Measurements from ENCODE around the gene BRINP2.

Gene BRINP2

DNA sequence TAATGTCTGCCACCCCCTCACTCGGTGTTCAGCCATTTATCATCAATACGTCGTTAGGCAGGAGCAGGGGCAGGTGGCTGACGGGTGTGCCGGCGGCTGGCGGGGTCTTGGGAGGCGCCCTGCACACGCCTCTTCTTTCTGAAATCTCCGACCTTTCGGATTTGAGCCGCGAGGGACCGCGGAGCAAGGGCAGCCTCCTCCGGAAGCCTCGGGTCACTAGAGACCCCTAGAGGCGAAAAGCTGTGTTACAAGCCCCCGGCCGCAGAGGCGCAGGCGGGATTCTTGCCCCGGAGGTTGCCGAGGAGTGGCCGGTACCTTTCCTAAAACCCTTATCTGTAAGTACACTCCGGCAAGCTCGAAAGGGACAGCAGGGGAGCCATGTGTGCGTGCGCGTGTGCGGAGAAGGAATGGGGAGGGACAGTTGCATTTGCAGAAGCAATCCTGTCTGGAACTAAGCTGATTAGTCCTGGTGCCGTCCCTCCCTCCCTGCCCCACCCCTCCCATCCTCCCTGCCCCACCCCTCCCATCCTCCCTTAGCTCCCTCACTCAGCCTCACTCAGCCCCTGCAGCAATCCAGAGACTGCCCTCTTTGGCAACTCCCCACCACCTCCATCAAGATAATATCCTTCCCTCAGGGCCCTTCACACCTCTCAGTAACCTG is 11.0 kb downstream of the BRINP2 start:
- Mint-ChIP-seq H3K27ac (no peak overlapping the region), H3K36me3 (ENCODE audit: insufficient read depth) (no peaks in the 10 kb centered on the region), H3K4me3 (peak overlapping the region in 1 of 2 donors; percentile 36), H3K9me3 (peaks cover 0 to 4% of the 10 kb centered on the region in 2 donors), H3K4me1 (ENCODE audit: low read depth in 2 of 2) (peaks cover 8 to 10% of the 10 kb centered on the region in 2 donors), H3K27me3 (peaks cover 0 to 10% of the 10 kb centered on the region in 2 donors)
- no peak for ATAC-seq (replicated peaks)
- no peak for DNase-seq

DNA sequence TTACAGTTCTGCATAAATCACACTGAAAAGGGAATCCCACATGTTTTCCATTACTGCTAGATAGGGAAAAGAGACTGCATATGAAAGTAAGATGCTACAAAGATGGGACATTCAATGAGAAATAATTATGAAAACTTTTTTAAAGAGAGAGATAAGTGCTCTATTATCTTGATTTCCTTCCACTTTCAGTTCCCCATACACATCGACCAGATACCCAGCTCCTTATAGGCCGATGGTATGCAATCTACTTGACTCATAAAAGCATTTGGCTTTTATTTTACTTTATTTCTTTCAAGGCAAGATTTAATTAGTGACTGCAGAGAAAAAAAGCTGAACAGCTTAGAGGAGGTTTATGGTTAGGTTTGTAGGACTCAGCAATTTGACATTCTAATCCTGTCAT is 13.1 kb downstream of the BRINP2 start:
- ATAC-seq (replicated peaks) (no peak), DNase-seq (no peak)
- H3K4me3 Mint-ChIP-seq = no peak overlapping the region
- H3K27ac Mint-ChIP-seq = no peak overlapping the region
- no peaks in the 10 kb centered on the region for H3K9me3 Mint-ChIP-seq
- H3K4me1 Mint-ChIP-seq (ENCODE audit: low read depth in 2 of 2) = peaks cover 8 to 10% of the 10 kb centered on the region in 2 donors
- H3K36me3 Mint-ChIP-seq (ENCODE audit: insufficient read depth) = no peaks in the 10 kb centered on the region
- peaks cover 0 to 10% of the 10 kb centered on the region in 2 donors for H3K27me3 Mint-ChIP-seq

DNA sequence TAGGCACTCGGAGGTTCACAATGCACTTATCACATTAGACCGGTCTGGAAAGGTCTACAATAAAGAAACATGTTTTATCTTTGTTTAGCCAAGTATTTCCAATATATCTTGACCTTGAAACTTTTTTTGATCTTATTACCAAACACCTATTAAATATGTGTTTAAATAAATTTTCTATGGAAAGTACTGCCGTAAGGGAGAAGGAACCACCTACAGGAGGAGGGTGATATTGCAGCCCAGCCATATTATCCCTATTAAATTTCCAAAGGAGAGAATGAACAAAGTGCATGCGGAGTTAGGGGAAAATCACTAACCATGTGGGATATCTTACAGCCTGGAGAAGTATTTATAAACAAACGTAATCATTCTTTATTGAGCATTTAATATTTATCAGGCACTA is 14.5 kb downstream of the BRINP2 start:
- Mint-ChIP-seq H3K27me3 (peaks cover 0 to 10% of the 10 kb centered on the region in 2 donors), H3K9me3 (no peaks in the 10 kb centered on the region), H3K36me3 (ENCODE audit: insufficient read depth) (no peaks in the 10 kb centered on the region), H3K27ac (no peak overlapping the region), H3K4me1 (ENCODE audit: low read depth in 2 of 2) (peaks cover 8 to 10% of the 10 kb centered on the region in 2 donors), H3K4me3 (no peak overlapping the region)
- no peak for DNase-seq
- ATAC-seq (replicated peaks) = no peak

DNA sequence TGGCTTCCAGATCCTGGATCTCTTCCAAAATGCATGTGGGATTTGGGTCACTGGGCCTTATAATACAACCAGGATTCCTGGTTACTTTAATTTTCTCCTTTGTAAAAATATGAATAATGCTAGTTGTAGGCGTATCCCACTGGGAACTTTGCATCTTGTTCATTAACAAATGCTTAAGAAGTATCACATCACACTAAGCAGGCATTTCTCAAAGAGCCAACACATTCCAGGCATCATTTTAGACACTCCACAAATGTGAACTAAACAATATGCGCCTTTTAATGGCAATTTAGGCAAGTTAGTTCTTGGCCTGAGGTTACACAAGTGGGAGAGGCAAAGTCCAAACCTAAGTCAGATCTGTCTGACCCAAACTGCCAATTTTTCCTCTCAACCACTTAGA is 15.9 kb downstream of the BRINP2 start:
- no peaks in the 10 kb centered on the region for H3K36me3 Mint-ChIP-seq (ENCODE audit: insufficient read depth)
- H3K4me1 Mint-ChIP-seq (ENCODE audit: low read depth in 2 of 2) = peaks cover 5 to 6% of the 10 kb centered on the region in 2 donors
- no peak overlapping the region for H3K4me3 Mint-ChIP-seq
- peaks cover 0 to 5% of the 10 kb centered on the region in 2 donors for H3K27me3 Mint-ChIP-seq
- ATAC-seq (replicated peaks) (no peak), DNase-seq (no peak)
- no peak overlapping the region for H3K27ac Mint-ChIP-seq
- H3K9me3 Mint-ChIP-seq = no peaks in the 10 kb centered on the region

DNA sequence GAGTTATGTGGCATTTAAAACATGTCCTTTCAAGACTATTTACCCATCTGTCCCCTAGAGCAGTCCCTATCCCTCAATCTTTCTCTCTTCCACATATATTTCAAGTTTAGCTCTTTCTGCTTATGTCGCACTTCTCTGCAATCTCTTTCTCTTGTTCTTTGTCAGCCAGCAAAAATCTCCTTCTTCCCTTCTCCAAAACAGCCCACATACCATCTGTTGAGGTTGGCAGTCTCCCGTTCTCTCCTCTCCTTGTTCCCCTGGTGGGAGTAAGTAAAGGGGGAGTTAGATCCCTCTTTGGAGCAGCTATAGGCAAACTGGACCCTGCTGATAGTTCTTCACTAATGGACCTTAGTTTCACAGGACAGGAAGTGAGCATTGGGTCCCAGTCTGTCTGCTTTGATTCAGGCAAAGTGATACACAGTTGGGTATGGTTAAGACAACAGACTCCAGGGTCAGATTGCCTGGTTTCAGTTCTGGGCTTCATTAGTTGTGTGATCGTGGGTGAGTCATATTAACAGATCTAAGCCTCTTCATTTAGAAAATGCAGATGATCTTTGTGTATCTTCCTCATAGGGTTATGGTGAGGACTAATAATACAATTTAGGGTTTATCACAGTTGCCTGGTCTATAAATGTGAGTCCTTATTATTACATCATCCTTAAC is 19.7 kb downstream of the BRINP2 start:
- peaks cover 0 to 10% of the 10 kb centered on the region in 2 donors for H3K9me3 Mint-ChIP-seq
- DNase-seq = no peak
- no peak overlapping the region for H3K27ac Mint-ChIP-seq
- H3K36me3 Mint-ChIP-seq (ENCODE audit: insufficient read depth) = no peaks in the 10 kb centered on the region
- no peak overlapping the region for H3K4me3 Mint-ChIP-seq
- H3K4me1 Mint-ChIP-seq (ENCODE audit: low read depth in 2 of 2) = no peaks in the 10 kb centered on the region
- H3K27me3 Mint-ChIP-seq = no peaks in the 10 kb centered on the region
- ATAC-seq (replicated peaks) = no peak

- peaks cover 6 to 28% of the 10 kb centered on the region in 2 donors for H3K9me3 Mint-ChIP-seq
- H3K27me3 Mint-ChIP-seq = no peaks in the 10 kb centered on the region
- no peaks in the 10 kb centered on the region for H3K4me1 Mint-ChIP-seq (ENCODE audit: low read depth in 2 of 2)
- ATAC-seq (replicated peaks) = no peak
- DNase-seq = no peak
- no peak overlapping the region for H3K27ac Mint-ChIP-seq
- no peaks in the 10 kb centered on the region for H3K36me3 Mint-ChIP-seq (ENCODE audit: insufficient read depth)
- H3K4me3 Mint-ChIP-seq = no peak overlapping the region
These were observed 27.5 kb downstream of the BRINP2 start for GRCh38 chr1:177198243-177198642.

DNA sequence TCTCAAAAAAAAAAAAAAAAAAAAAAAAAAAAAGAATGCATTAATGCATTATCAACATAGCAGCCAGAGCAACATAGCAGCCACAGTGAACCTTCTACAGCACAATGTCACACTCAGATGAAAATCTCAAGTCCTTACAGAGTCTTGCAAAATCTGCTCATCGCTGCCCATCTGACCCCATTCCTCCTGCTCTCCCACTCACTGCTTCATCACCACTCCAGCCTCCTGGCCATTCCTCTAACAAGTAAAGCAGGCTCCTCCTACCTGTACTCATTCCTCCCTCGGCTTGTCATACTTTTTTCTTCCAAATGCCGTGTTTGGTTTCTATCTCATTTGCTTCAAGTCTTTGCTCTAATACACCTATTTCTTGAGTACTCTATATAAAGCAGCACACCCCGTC is 29.5 kb downstream of the BRINP2 start:
- no peaks in the 10 kb centered on the region for H3K36me3 Mint-ChIP-seq (ENCODE audit: insufficient read depth)
- H3K4me3 Mint-ChIP-seq = no peak overlapping the region
- no peak for DNase-seq
- H3K27ac Mint-ChIP-seq = no peak overlapping the region
- peaks cover 6 to 30% of the 10 kb centered on the region in 2 donors for H3K9me3 Mint-ChIP-seq
- no peaks in the 10 kb centered on the region for H3K27me3 Mint-ChIP-seq
- ATAC-seq (replicated peaks) = no peak
- H3K4me1 Mint-ChIP-seq (ENCODE audit: low read depth in 2 of 2) = no peaks in the 10 kb centered on the region

GRCh38 chr1:177206831-177207355 is 36.1 kb downstream of the BRINP2 start:
- H3K27me3 Mint-ChIP-seq = no peaks in the 10 kb centered on the region
- DNase-seq = no peak
- no peak for ATAC-seq (replicated peaks)
- H3K4me1 Mint-ChIP-seq (ENCODE audit: low read depth in 2 of 2) = peaks cover 0 to 1% of the 10 kb centered on the region in 2 donors
- no peak overlapping the region for H3K4me3 Mint-ChIP-seq
- H3K36me3 Mint-ChIP-seq (ENCODE audit: insufficient read depth) = no peaks in the 10 kb centered on the region
- peaks cover 0 to 16% of the 10 kb centered on the region in 2 donors for H3K9me3 Mint-ChIP-seq
- no peak overlapping the region for H3K27ac Mint-ChIP-seq

- H3K36me3 Mint-ChIP-seq (ENCODE audit: insufficient read depth) = no peaks in the 10 kb centered on the region
- H3K4me1 Mint-ChIP-seq (ENCODE audit: low read depth in 2 of 2) = peaks cover 0 to 1% of the 10 kb centered on the region in 2 donors
- DNase-seq (no peak), ATAC-seq (replicated peaks) (no peak)
- H3K4me3 Mint-ChIP-seq = no peak overlapping the region
- peaks cover 0 to 10% of the 10 kb centered on the region in 2 donors for H3K9me3 Mint-ChIP-seq
- H3K27ac Mint-ChIP-seq = no peak overlapping the region
- H3K27me3 Mint-ChIP-seq = no peaks in the 10 kb centered on the region
These were observed 38.2 kb downstream of the BRINP2 start for GRCh38 chr1:177208920-177209319.

GRCh38 chr1:177209357-177209756 is 38.6 kb downstream of the BRINP2 start:
- Mint-ChIP-seq H3K36me3 (ENCODE audit: insufficient read depth) (no peaks in the 10 kb centered on the region), H3K27ac (no peak overlapping the region), H3K9me3 (peaks cover 0 to 6% of the 10 kb centered on the region in 2 donors), H3K4me1 (ENCODE audit: low read depth in 2 of 2) (peaks cover 0 to 1% of the 10 kb centered on the region in 2 donors), H3K4me3 (no peak overlapping the region), H3K27me3 (no peaks in the 10 kb centered on the region)
- no peak for DNase-seq
- ATAC-seq (replicated peaks) = no peak

DNA sequence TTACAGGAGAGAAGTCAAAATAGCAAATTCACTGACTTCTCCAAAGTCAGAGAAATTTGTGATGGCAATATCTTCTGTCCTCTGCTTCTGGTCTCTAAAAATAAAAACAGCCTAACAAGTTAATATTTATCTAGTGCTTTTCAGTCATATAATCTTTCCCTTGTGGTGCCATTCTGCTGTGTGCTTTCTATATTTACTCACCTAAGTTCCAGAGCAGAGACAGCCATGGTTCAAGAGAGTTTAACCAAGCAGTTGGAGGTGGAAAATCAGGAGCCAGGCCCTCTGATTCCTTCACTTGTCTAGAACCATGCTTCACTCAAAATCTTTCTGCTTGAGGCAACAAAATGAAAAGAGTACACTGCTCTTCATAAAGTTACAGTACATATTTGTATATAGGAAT is 39.3 kb downstream of the BRINP2 start:
- H3K4me1 Mint-ChIP-seq (ENCODE audit: low read depth in 2 of 2) = peaks cover 0 to 1% of the 10 kb centered on the region in 2 donors
- no peaks in the 10 kb centered on the region for H3K27me3 Mint-ChIP-seq
- H3K36me3 Mint-ChIP-seq (ENCODE audit: insufficient read depth) = no peaks in the 10 kb centered on the region
- H3K9me3 Mint-ChIP-seq = peaks cover 0 to 10% of the 10 kb centered on the region in 2 donors
- DNase-seq = no peak
- no peak for ATAC-seq (replicated peaks)
- H3K27ac Mint-ChIP-seq = no peak overlapping the region
- H3K4me3 Mint-ChIP-seq = no peak overlapping the region

DNA sequence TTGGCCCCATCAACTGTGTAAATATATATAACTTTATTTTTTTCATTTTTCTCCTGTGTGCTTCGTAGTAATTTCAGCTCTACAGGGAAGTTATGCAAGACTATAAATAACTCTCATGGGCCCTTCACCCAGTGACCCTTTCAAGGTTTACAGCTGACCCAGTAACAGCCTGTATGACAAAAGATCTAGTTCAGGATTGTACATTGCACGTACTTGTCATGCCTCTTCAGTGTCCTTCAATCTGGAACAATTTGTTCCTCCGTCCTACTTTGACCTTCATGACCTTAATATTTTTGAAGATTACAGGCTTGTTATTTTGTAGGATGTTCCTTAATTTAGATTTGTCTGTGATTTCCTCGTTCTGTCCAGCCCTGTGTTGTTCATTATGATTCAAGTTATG is 40.5 kb downstream of the BRINP2 start:
- Mint-ChIP-seq H3K36me3 (ENCODE audit: insufficient read depth) (no peaks in the 10 kb centered on the region), H3K4me3 (no peak overlapping the region), H3K27me3 (no peaks in the 10 kb centered on the region), H3K27ac (no peak overlapping the region), H3K4me1 (ENCODE audit: low read depth in 2 of 2) (peaks cover 0 to 1% of the 10 kb centered on the region in 2 donors), H3K9me3 (peaks cover 0 to 13% of the 10 kb centered on the region in 2 donors)
- no peak for DNase-seq
- ATAC-seq (replicated peaks) = no peak

DNA sequence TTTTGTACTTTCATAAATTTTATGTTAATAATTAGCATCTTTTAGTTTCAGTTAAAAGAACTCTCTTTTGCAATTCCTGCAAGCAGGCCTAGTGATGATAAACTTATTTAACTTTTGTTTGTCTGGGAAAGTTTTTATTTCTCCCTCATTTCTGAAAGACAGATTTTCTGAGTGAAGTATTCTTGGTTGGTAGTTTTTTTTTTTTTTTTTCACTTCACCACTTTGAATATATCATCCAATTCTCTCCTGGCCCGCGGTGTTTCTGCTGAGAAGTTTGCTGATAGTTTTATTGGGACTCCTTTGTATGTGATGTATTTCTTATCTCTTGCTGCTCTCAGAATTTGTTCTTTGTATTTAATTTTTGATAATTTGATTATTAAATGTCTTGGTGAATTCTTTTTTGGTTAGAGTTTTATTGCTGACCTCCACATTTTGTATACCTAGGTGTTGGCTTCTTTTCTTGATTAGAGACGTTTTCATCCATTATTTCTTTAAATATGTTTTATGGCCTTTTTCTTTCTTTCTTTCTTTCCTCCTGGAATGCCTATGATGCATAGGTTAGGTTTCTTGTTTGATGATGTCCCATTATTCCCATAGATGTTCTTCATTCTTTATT is 45.9 kb downstream of the BRINP2 start:
- no peaks in the 10 kb centered on the region for H3K36me3 Mint-ChIP-seq (ENCODE audit: insufficient read depth)
- no peaks in the 10 kb centered on the region for H3K27me3 Mint-ChIP-seq
- DNase-seq = no peak
- no peak for ATAC-seq (replicated peaks)
- H3K9me3 Mint-ChIP-seq = peaks cover 4 to 16% of the 10 kb centered on the region in 2 donors
- H3K27ac Mint-ChIP-seq = no peak overlapping the region
- no peaks in the 10 kb centered on the region for H3K4me1 Mint-ChIP-seq (ENCODE audit: low read depth in 2 of 2)
- no peak overlapping the region for H3K4me3 Mint-ChIP-seq

Data from effector memory CD8-positive, alpha-beta T cell (primary cell).